H1 (cell line): Measurements from ENCODE around the gene SCYL2. TPM values are rescaled to one million over a fixed set of nuclear protein-coding genes. Genes with fewer than 3 reads are reported as not detected.

Experiments
- CTCF ChIA-PET: fragments of 300-600 bp; sonication (Branson Sonifier 250); formaldehyde crosslinking; loops from one replicate; lab custom pipeline; 2021; ENCODE audit not compliant: partially characterized antibody; lab: Charles Lee
- POLR2A ChIA-PET: fragments of 300-600 bp; sonication (Branson Sonifier 250); formaldehyde crosslinking; loops from one replicate; lab custom pipeline; 2021; ENCODE audit warnings: inconsistent platforms; ENCODE audit not compliant: partially characterized antibody; lab: Charles Lee
- DNase-seq, 2 experiments: peaks; one replicate each; pipeline versions ENCODE4 v3.0.0 to v3.0.0-alpha.2; 2010 to 2022; ENCODE audit warnings: low spot score in 2 of 2, low read depth in 1 of 2, mixed read lengths in 1 of 2
- FAIRE-seq: peaks from 2 replicates; lab custom pipeline; 2011; peaks lifted over from hg19 to GRCh38; lab: Jason Lieb, UNC
- H2AFZ ChIP-seq: 2 replicates; pipeline ENCODE4 v1.8.1; 2012; ENCODE audit warnings: low read length, inconsistent platforms
- H2AK5ac ChIP-seq: 2 replicates; pipeline ENCODE4 v1.6.1; 2013; ENCODE audit warnings: low read depth, low read length
- H2BK120ac ChIP-seq: replicated peaks from 2 replicates; pipeline ENCODE3; 2013; ENCODE audit warnings: low read depth, low read length, inconsistent platforms
- H2BK12ac ChIP-seq: 2 replicates; pipeline ENCODE4 v1.6.1; 2013; ENCODE audit warnings: low read depth, low read length
- H2BK15ac ChIP-seq: 2 replicates; pipeline ENCODE4 v1.6.1; 2013; ENCODE audit warnings: low read length
- H2BK20ac ChIP-seq: 2 replicates; pipeline ENCODE4 v1.6.1; 2013; ENCODE audit warnings: low read length
- H2BK5ac ChIP-seq: 2 replicates; pipeline ENCODE4 v1.6.1; 2013; ENCODE audit warnings: low read depth, low read length
- H3K14ac ChIP-seq: 2 replicates; pipeline ENCODE4 v1.6.1; 2013; ENCODE audit warnings: inconsistent platforms; ENCODE audit not compliant: insufficient read length
- H3K18ac ChIP-seq: 2 replicates; pipeline ENCODE4 v1.6.1; 2013; ENCODE audit warnings: low read length; ENCODE audit errors: extremely low read depth
- H3K23ac ChIP-seq: 2 replicates; pipeline ENCODE4 v1.6.1; 2013; ENCODE audit warnings: inconsistent platforms; ENCODE audit not compliant: insufficient read length
- H3K23me2 ChIP-seq: 2 replicates; pipeline ENCODE4 v1.6.1; 2013; ENCODE audit warnings: low read depth, low read length
- H3K27ac ChIP-seq: 2 replicates; pipeline ENCODE4 v1.6.1; 2011; ENCODE audit warnings: low read depth, low read length, inconsistent platforms
- H3K27me3 ChIP-seq, 4 experiments: replicated peaks in 1 of 4; 1 replicate in 1 of 4; 2 replicates in 3 of 4; pipeline versions ENCODE4 v1.6.1 to v1.8.1; 2011 to 2013; ENCODE audit warnings: low read length in 3 of 4, mild to moderate bottlenecking in 3 of 4, inconsistent platforms in 2 of 4, mixed read lengths in 2 of 4, moderate library complexity in 1 of 4; ENCODE audit not compliant: control insufficient read depth in 3 of 4, insufficient read depth in 3 of 4; ENCODE audit errors: extremely low read depth in 1 of 4
- H3K36me3 ChIP-seq, 4 experiments: 2 replicates each; pipeline versions ENCODE4 v1.6.1 to v1.8.1; 2011 to 2013; ENCODE audit warnings: mild to moderate bottlenecking in 4 of 4, low read length in 3 of 4, moderate library complexity in 2 of 4, control low read depth in 1 of 4, inconsistent platforms in 1 of 4; ENCODE audit not compliant: insufficient read depth in 4 of 4, control insufficient read depth in 2 of 4
- H3K4ac ChIP-seq: replicated peaks from 2 replicates; pipeline ENCODE3; 2013; ENCODE audit warnings: low read length, low read depth, mixed read lengths, inconsistent platforms; ENCODE audit not compliant: insufficient read length
- H3K4me1 ChIP-seq, 4 experiments: replicated peaks in 1 of 4; 1 replicate in 1 of 4; 2 replicates in 3 of 4; pipeline versions ENCODE4 v1.6.1 to v1.8.1; 2011 to 2013; ENCODE audit warnings: low read length in 3 of 4, inconsistent platforms in 2 of 4, mixed read lengths in 1 of 4; ENCODE audit not compliant: insufficient read depth in 4 of 4, control insufficient read depth in 3 of 4
- H3K4me2 ChIP-seq, 2 experiments: 2 replicates each; pipeline versions ENCODE4 v1.6.1 to v1.8.1; 2011 to 2013; ENCODE audit warnings: low read depth in 2 of 2, low read length in 2 of 2, control low read depth in 1 of 2, inconsistent platforms in 1 of 2, mild to moderate bottlenecking in 1 of 2; ENCODE audit not compliant: insufficient read depth in 1 of 2
- H3K4me3 ChIP-seq, 4 experiments: fragments of 200-600, 300-600 bp in 1 of 4; sonication (generic), shearing (Covaris generic), sonication (Bioruptor Twin) in 1 of 4; 2 replicates each; pipeline versions ENCODE4 v1.5.1 to v1.8.1; 2011 to 2016; ENCODE audit warnings: low read length in 4 of 4, low read depth in 3 of 4, control low read depth in 2 of 4, inconsistent platforms in 2 of 4, mild to moderate bottlenecking in 2 of 4, mixed read lengths in 1 of 4, moderate library complexity in 1 of 4; ENCODE audit not compliant: insufficient read depth in 2 of 4; ENCODE audit errors: extremely low read depth in 1 of 4
- H3K56ac ChIP-seq: replicated peaks from 2 replicates; pipeline ENCODE3; 2013; ENCODE audit warnings: low read depth, mild to moderate bottlenecking, mixed read lengths, low read length, inconsistent platforms; ENCODE audit not compliant: insufficient read length
- H3K79me1 ChIP-seq: 2 replicates; pipeline ENCODE4 v1.6.1; 2013; ENCODE audit warnings: low read depth, low read length, control low read depth
- H3K79me2 ChIP-seq, 2 experiments: 2 replicates each; pipeline versions ENCODE4 v1.6.1 to v1.8.1; 2012 to 2013; ENCODE audit warnings: low read length in 2 of 2, mild to moderate bottlenecking in 2 of 2, inconsistent platforms in 1 of 2; ENCODE audit not compliant: insufficient read depth in 2 of 2, control insufficient read depth in 1 of 2
- H3K9ac ChIP-seq, 4 experiments: replicated peaks in 1 of 4; 1 replicate in 1 of 4; 2 replicates in 3 of 4; pipeline versions ENCODE4 v1.6.1 to v1.8.1; 2011 to 2013; ENCODE audit warnings: low read depth in 3 of 4, low read length in 3 of 4, control low read depth in 2 of 4, mild to moderate bottlenecking in 2 of 4, moderate library complexity in 2 of 4, inconsistent platforms in 1 of 4; ENCODE audit errors: extremely low read depth in 1 of 4
- H3K9me3 ChIP-seq, 2 experiments: 2 replicates each; pipeline versions ENCODE4 v1.6.1 to v1.8.1; 2012 to 2013; ENCODE audit warnings: mild to moderate bottlenecking in 2 of 2, moderate library complexity in 2 of 2, control low read depth in 1 of 2, inconsistent platforms in 1 of 2, low read depth in 1 of 2, low read length in 1 of 2, mixed read lengths in 1 of 2; ENCODE audit not compliant: insufficient read depth in 2 of 2
- H4K20me1 ChIP-seq, 2 experiments: replicated peaks in 1 of 2; 2 replicates each; pipeline versions ENCODE3 to v1.8.1; 2011 to 2013; ENCODE audit warnings: inconsistent platforms in 2 of 2, low read length in 2 of 2, mild to moderate bottlenecking in 1 of 2; ENCODE audit not compliant: insufficient read depth in 2 of 2, control insufficient read depth in 1 of 2
- H4K5ac ChIP-seq: 2 replicates; pipeline ENCODE4 v1.6.1; 2013; ENCODE audit warnings: low read length, low read depth, mixed read lengths, inconsistent platforms; ENCODE audit not compliant: insufficient read length
- H4K8ac ChIP-seq: 2 replicates; pipeline ENCODE4 v1.8.0; 2013; ENCODE audit warnings: mild to moderate bottlenecking, moderate library complexity, low read length, inconsistent platforms; ENCODE audit not compliant: insufficient read depth; ENCODE audit errors: extremely low read depth
- H4K91ac ChIP-seq: replicated peaks from 2 replicates; pipeline ENCODE3; 2013; ENCODE audit warnings: low read length, mixed read lengths, inconsistent platforms; ENCODE audit not compliant: insufficient read length
- WGBS, 2 experiments: shearing (Covaris generic) in 1 of 2; methylation state at CpG; one replicate each; pipeline versions ENCODE4 v1.1.6 to v1.1.7; 2013 to 2015; ENCODE audit warnings: low lambda C conversion rate in 2 of 2, mixed read lengths in 2 of 2, inconsistent platforms in 1 of 2, low coverage in 1 of 2, missing lambda C conversion rate in 1 of 2; ENCODE audit not compliant: insufficient replicate concordance in 2 of 2, insufficient coverage in 1 of 2, insufficient read length in 1 of 2; ENCODE audit errors: extremely low coverage in 1 of 2, missing lambda C conversion rate in 1 of 2; 5-methylcytosine and 5-hydroxymethylcytosine counted together
- polyA plus RNA-seq, 7 experiments: library from polyadenylated mRNA; depleted of rRNA in 3 of 7; stranded (reverse) in 5 of 7; unstranded in 2 of 7; fragments of >200 nt in 5 of 7; fragments of 200-250 nt in 2 of 7; gene quantifications; 1 replicate in 5 of 7; 2 replicates in 1 of 7; 4 replicates in 1 of 7; pipeline versions ENCODE4 v1.2.1 to v1.2.3, GENCODE V29; 2011 to 2013; ENCODE audit warnings: missing spikeins in 2 of 7, mixed read lengths in 2 of 7
- total RNA-seq: library from RNA; stranded (reverse); fragmentation: NEBNext Ultra II Directional; extraction: Animal tissue kit (Norgen Biotek cat#: 25700); gene quantifications from 2 replicates; pipeline ENCODE4 v1.2.1, GENCODE V29; 2021

SCYL2 gene
- total and polyA plus RNA-seq, 2 of the 8 experiments (the other 6 are each of a cell fraction or from before 2014, with no cell fraction given), result 8.9 to 48.7 TPM

GRCh38 chr12:100332852-100333251 is 65.9 kb downstream of the SCYL2 start:
- Histone ChIP-seq H3K23ac (no peak overlapping the region), H3K4me2 (no peak overlapping the region), H3K27me3 (no peaks in the 10 kb centered on the region), H4K91ac (no peak overlapping the region), H3K4me3 (no peak overlapping the region), H3K14ac (no peak overlapping the region), H4K8ac (no peak overlapping the region), H3K4ac (no peak overlapping the region), H3K9ac (no peak overlapping the region), H4K5ac (no peak overlapping the region), H2BK5ac (no peak overlapping the region), H3K4me1 (no peaks in the 10 kb centered on the region), H3K23me2 (no peaks in the 10 kb centered on the region), H2BK12ac (no peak overlapping the region), H3K79me2 (no peaks in the 10 kb centered on the region), H3K18ac (no peak overlapping the region), H2BK20ac (no peak overlapping the region), H2BK120ac (no peak overlapping the region), H2AK5ac (no peak overlapping the region), H3K36me3 (peaks cover 5 to 36% (median 12%) of the 10 kb centered on the region in 4 experiments; a peak in 7 of 8 replicates), H3K79me1 (no peaks in the 10 kb centered on the region), H3K27ac (no peak overlapping the region), H2AFZ (no peak overlapping the region), H3K9me3 (no peaks in the 10 kb centered on the region), H4K20me1 (no peaks in the 10 kb centered on the region), H3K56ac (no peak overlapping the region), H2BK15ac (no peak overlapping the region)
- no peak for FAIRE-seq
- no peak for DNase-seq
- CTCF ChIA-PET, result interaction anchor here (0.6 to 2.2 kb wide), 5 partner anchors 12 to 266 kb away, joined by 3 to 5 read pairs (median 3); no protein-coding TSS in a partner anchor
- WGBS, 2 experiments, result 100% methylated on average over 2 of the region's 2 CpGs; no CpG with 5 or more reads in 1 of the 2 experiments
- POLR2A ChIA-PET, result interaction anchor here (0.7 kb wide), 1 partner anchor 1462 kb away, joined by 3 read pairs; no protein-coding TSS in a partner anchor
